Lower lobe of right lung (tissue), 2 donors: ENCODE results near the gene ESAM. TPM values are rescaled to one million over a fixed set of nuclear protein-coding genes. Genes with fewer than 3 reads are reported as not detected.

Experiments
- ATAC-seq, 2 donors: fragments of 200-7000 bp; cut with Tn5 transposase; one replicate each; pipeline ENCODE4 v1.9.1; 2020 to 2022; ENCODE audit warnings: mild to moderate bottlenecking in 2 of 2, moderate library complexity in 2 of 2
- DNase-seq: peaks from one replicate; pipeline ENCODE4 v3.0.0-alpha.2; 2020
- H3K27ac ChIP-seq: fragments of 200-600 bp; one replicate; pipeline ENCODE4 v1.8.0; 2022
- H3K27me3 ChIP-seq: fragments of 200-600 bp; one replicate; pipeline ENCODE4 v1.8.0; 2022; ENCODE audit warnings: low read depth
- H3K36me3 ChIP-seq: fragments of 200-600 bp; one replicate; pipeline ENCODE4 v1.8.0; 2022; ENCODE audit warnings: mild to moderate bottlenecking
- H3K4me1 ChIP-seq: fragments of 200-600 bp; one replicate; pipeline ENCODE4 v1.8.0; 2022
- H3K4me3 ChIP-seq: fragments of 200-600 bp; one replicate; pipeline ENCODE4 v1.8.0; 2022; ENCODE audit warnings: mild to moderate bottlenecking
- H3K9me3 ChIP-seq: fragments of 200-600 bp; one replicate; pipeline ENCODE4 v1.8.0; 2022
- intact Hi-C: fragments of 100-400 bp; cut with DNase I; formaldehyde crosslinking; loops from one replicate; pipeline ENCODE4 v1.11.0; 2022
- total RNA-seq: library from RNA; stranded (reverse); fragmentation: NEBNext Ultra II Directional; extraction: Animal tissue kit (Norgen Biotek cat#: 25700); gene quantifications from one replicate; pipeline ENCODE4 v1.2.1, GENCODE V29; 2021
- TF ChIP-seq, protein P1 (sequence below): fragments of 200-600 bp; IDR thresholded peaks from one replicate; pipeline ENCODE4 v1.8.0; 2022; ENCODE audit warnings: antibody characterized with exemption, mild to moderate bottlenecking
- donor health status: DM: no; HTN: yes; CAD: no; lungs with severe emphysema.

The ESAM gene
- total RNA-seq, 1 donor from 2014 or later, result 131 TPM

DNA sequence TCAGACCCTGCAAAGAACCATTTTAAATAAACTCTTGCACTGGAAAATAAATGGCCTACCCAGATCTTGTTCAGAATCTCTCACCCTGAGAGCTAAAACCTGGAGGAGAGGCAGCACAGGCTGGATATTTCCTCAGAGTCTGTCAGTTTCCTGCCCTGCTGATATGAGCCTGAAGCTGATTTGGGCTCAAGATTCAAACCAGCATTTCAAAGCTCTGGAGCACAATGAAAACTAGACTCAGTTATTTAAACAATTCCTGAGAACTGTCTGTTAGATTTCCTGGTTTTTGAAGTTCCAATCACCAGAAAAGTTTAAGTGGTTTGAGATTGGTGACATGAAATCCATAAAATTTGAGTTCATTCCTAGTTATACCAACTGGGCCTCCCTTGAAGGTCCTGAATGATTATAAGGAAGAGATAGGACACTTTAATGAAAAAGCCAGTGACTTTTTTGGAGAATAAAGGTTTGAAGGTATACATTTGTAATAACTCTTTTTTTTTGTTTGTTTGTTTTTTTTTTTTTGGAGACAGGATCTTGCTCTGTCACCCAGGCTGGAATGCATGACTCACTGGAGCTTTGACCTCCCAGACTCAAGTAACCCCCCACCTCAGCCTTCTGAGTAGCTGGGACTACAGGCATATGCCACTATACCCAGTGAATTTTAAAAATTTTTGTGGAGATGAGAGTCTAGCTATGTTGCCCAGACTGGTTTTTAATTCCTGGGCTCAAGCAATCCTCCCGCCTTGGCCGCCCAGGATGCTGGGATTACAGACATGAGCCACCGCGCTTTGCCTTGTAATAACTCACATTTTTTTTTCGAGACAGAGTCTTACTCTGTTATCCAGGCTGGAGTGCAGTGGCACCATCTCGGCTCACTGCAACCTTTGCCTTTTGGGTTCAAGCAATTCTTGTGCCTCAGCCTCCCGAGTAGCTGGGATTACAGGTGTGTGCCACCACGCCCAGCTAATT lies 8.0 kb upstream of the ESAM start:
- peak in 1 of 2 donors; percentile 37 for ATAC-seq
- intact Hi-C loops, result loop anchor here (10.0 kb wide), 1 partner anchor 105 kb away; no protein-coding TSS in a partner anchor
- peaks cover 44% of the 10 kb centered on the region for H3K36me3 ChIP-seq

DNA sequence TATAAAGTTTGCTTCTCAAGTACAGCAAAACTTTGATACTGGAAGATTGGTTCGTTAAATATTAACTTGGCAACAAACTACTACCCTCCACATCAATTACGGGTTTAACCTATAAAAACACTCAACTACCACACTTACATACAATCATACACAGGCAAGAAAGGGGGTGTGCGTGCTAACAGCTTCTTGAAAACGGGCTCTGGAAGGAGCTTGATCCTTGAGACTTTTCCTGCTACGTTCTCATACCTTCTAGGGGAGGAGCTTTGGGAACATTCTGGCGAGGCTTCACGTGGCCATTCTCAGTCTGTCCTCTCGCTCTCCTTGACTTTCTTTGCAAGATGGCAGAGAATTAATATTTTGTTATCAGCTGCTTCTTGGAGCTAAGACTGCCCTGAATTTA lies 6.8 kb upstream of the ESAM start:
- Histone ChIP-seq H3K4me1 (peaks cover 20% of the 10 kb centered on the region), H3K4me3 (no peak overlapping the region), H3K36me3 (peaks cover 44% of the 10 kb centered on the region), H3K27me3 (no peaks in the 10 kb centered on the region), H3K27ac (no peak overlapping the region), H3K9me3 (no peaks in the 10 kb centered on the region)
- DNase-seq (no peak), ATAC-seq (peak; percentile 72 to 77)
- TF ChIP-seq, protein P1, sequence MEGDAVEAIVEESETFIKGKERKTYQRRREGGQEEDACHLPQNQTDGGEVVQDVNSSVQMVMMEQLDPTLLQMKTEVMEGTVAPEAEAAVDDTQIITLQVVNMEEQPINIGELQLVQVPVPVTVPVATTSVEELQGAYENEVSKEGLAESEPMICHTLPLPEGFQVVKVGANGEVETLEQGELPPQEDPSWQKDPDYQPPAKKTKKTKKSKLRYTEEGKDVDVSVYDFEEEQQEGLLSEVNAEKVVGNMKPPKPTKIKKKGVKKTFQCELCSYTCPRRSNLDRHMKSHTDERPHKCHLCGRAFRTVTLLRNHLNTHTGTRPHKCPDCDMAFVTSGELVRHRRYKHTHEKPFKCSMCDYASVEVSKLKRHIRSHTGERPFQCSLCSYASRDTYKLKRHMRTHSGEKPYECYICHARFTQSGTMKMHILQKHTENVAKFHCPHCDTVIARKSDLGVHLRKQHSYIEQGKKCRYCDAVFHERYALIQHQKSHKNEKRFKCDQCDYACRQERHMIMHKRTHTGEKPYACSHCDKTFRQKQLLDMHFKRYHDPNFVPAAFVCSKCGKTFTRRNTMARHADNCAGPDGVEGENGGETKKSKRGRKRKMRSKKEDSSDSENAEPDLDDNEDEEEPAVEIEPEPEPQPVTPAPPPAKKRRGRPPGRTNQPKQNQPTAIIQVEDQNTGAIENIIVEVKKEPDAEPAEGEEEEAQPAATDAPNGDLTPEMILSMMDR, result no peak
- intact Hi-C loops, result loop anchor here (10.0 kb wide), 1 partner anchor 104 kb away; no protein-coding TSS in a partner anchor

More for the DNA sequence above, 8.0 kb upstream of the ESAM start:
- H3K27me3 ChIP-seq, result no peaks in the 10 kb centered on the region
- H3K4me3 ChIP-seq, result no peak overlapping the region
- H3K9me3 ChIP-seq, result no peaks in the 10 kb centered on the region
- no peak overlapping the region for H3K27ac ChIP-seq
- H3K4me1 ChIP-seq, result peaks cover 8% of the 10 kb centered on the region
- TF ChIP-seq, protein P1, result no peak
- DNase-seq, result no peak

DNA sequence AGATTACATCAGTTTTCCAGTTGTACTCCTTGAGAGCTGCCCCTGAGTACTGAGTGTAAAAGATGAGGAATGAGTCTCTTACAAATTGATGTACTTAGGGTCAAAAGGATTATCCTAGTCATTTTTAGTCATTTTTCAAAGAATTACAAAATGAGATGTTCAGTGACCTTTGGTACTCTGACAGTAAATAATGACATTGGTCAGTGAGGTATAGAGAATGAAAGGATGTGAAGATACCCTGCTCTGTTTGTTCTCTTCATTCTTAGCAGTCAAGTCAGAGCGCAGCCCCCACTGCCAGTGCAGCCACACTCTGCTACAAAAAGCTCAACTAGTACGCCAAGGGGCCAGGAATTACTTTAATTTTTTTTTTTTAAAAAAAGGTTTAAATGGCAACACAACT lies 4.1 kb upstream of the ESAM start:
- H3K36me3 ChIP-seq, result peaks cover 27% of the 10 kb centered on the region
- no peak overlapping the region for H3K27ac ChIP-seq
- DNase-seq (no peak), ATAC-seq (no peak)
- TF ChIP-seq, protein P1, result no peak
- intact Hi-C loops, result loop anchor here (10.0 kb wide), 1 partner anchor 101 kb away; no protein-coding TSS in a partner anchor
- no peaks in the 10 kb centered on the region for H3K9me3 ChIP-seq
- H3K27me3 ChIP-seq, result peaks cover 13% of the 10 kb centered on the region
- H3K4me1 ChIP-seq, result peaks cover 34% of the 10 kb centered on the region
- H3K4me3 ChIP-seq, result no peak overlapping the region

DNA sequence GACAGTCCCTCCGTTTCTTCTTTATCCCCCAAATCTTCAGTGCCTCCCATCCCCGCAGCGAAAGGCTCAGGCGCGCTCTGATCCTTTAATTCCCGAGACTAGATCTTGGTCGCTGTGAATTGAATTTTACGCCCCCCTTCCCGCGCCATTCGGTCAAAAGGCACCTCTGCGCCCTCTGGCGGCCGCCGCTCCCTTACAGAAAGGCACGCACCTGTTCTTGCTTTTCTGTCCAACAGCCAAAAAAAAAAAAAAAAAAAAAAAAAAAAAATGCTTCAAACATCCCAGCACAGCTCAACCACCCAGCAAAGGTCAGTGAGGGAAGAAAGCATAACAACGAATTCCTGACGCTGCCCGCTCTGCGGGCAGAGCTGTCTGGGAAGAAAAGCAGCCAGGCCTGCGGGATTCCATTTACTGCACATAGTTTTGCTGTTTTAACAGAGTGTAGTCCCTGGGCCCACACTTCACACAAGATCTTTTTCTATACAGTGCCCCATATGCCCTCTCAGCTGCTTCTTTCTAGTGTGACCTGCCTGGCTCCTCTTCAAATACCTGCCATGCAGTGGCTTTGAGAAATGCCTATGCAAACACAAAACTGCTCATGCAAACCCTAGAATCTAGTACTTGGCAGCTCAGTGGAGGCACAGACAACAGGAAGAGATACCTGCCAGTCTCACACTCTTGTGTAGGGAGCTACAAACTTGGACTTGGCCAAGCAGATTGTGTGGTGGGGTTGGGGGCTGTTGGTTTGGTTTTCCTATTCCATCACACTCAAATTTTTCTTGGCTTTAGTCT lies 1.3 kb upstream of the ESAM start:
- H3K4me3 ChIP-seq, result peak overlapping the region; percentile 66
- intact Hi-C loops, result loop anchor here (10.0 kb wide), 1 partner anchor 99 kb away; no protein-coding TSS in a partner anchor
- peaks cover 41% of the 10 kb centered on the region for H3K27me3 ChIP-seq
- H3K9me3 ChIP-seq, result no peaks in the 10 kb centered on the region
- peaks cover 47% of the 10 kb centered on the region for H3K4me1 ChIP-seq
- ATAC-seq (peak; percentile 56 to 59), DNase-seq (peak; percentile 93)
- H3K27ac ChIP-seq, result peak overlapping the region; percentile 92
- peaks cover 13% of the 10 kb centered on the region for H3K36me3 ChIP-seq
- TF ChIP-seq, protein P1, result peak; percentile 82

DNA sequence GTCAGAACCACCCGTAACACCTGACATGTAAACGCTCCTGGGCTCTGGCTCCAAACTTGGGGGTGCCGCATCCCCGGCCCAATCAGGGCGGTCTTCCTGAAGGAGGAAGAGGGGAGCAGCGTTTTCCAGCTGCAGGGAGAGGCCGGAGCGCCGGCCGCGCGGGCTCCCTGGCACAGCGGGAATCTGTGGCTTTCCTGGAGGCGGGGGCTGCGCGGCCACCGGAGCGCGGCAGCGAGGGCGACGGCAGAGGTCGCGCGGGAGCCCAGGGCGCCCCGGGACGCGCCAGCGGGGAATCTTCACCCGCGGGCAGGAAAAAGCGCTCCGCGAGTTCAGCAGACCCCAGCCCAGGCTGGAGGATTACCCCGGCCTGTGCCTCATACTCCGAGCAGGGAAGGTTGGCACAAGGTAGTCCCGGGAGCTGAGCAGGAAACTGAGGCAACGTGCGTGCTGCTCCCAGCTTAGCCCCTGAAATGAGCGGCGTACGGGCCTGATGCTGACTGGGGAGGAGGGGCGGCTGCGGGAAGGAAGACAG lies 600 bp upstream of the ESAM start:
- no peak for DNase-seq
- peak; percentile 34 to 38 for ATAC-seq
- intact Hi-C loops, result loop anchor here (10.0 kb wide), 1 partner anchor 98 kb away; no protein-coding TSS in a partner anchor
- peaks cover 14% of the 10 kb centered on the region for H3K36me3 ChIP-seq
- H3K9me3 ChIP-seq, result no peaks in the 10 kb centered on the region
- H3K4me1 ChIP-seq, result peaks cover 54% of the 10 kb centered on the region
- TF ChIP-seq, protein P1, result no peak
- H3K27me3 ChIP-seq, result peaks cover 42% of the 10 kb centered on the region
- H3K4me3 ChIP-seq, result peak overlapping the region; percentile 66
- peak overlapping the region; percentile 92 for H3K27ac ChIP-seq
